A673 (cell line): ENCODE results near the gene TARP.

ENCODE experiments used
- CTCF ChIP-seq: fragments of 300-800, 200-600 bp; sonication (generic); conservative IDR thresholded peaks from 2 replicates; pipeline ENCODE4 v1.5.1; 2017; ENCODE audit warnings: low read depth, mild to moderate bottlenecking, antibody characterized with exemption, low read length, moderate library complexity, mixed read lengths
- EZH2 ChIP-seq: fragments of 200-600 bp; sonication (generic); IDR thresholded peaks from 2 replicates; pipeline ENCODE4 v1.6.1; 2017; ENCODE audit warnings: borderline replicate concordance, low read depth, mild to moderate bottlenecking, mixed read lengths, antibody characterized with exemption, low read length; ENCODE audit not compliant: poor library complexity, severe bottlenecking

GRCh38 chr7:38283107-38283506, 9.7 kb upstream of the TARP start:
- no peak for TF ChIP-seq CTCF
- TF ChIP-seq EZH2, result no peak
